Endothelial cell of umbilical vein (primary cell): ENCODE results near the gene SRP14. TPM values are rescaled to one million over a fixed set of nuclear protein-coding genes. Genes with fewer than 3 reads are reported as not detected.

ENCODE experiments used
- BruUV-seq: library from RNA; stranded (reverse); fragments of 400-500 nt; replicated peaks from 2 replicates; lab custom pipeline; 2021; lab: Mats Ljungman, UMichigan
- CTCF ChIA-PET: fragments of 300-600, 350-600 bp; sonication (Branson Sonifier 250); formaldehyde crosslinking; loops from one replicate; lab custom pipeline; 2021; ENCODE audit warnings: antibody characterized with exemption, inconsistent platforms; lab: Charles Lee
- POLR2A ChIA-PET: fragments of 300-600, 350-600 bp; sonication (Branson Sonifier 250); formaldehyde crosslinking; loops from one replicate; lab custom pipeline; 2021; ENCODE audit warnings: antibody characterized with exemption, inconsistent platforms; lab: Charles Lee
- DNase-seq: peaks from one replicate; pipeline ENCODE4 v3.0.0-alpha.2; 2011; ENCODE audit warnings: low read depth, low spot score
- FAIRE-seq: peaks from 2 replicates; lab custom pipeline; 2011; peaks lifted over from hg19 to GRCh38; lab: Jason Lieb, UNC
- H2AFZ ChIP-seq: 2 replicates; pipeline ENCODE4 v1.6.0; 2012; ENCODE audit warnings: low read depth, low read length, control low read depth, inconsistent platforms
- H3K27ac ChIP-seq: 2 replicates; pipeline ENCODE4 v1.5.1; 2011; ENCODE audit warnings: low read depth, mild to moderate bottlenecking, control low read depth, low read length, moderate library complexity; ENCODE audit not compliant: insufficient read depth
- H3K27me3 ChIP-seq, 2 experiments: 2 replicates each; pipeline versions ENCODE4 v1.6.0 to v1.6.1; 2011; ENCODE audit warnings: low read length in 2 of 2, mixed read lengths in 1 of 2; ENCODE audit not compliant: control insufficient read depth in 2 of 2, insufficient read depth in 2 of 2
- H3K36me3 ChIP-seq, 2 experiments: 2 replicates in 1 of 2; 3 replicates in 1 of 2; pipeline ENCODE4 v1.5.1; 2011; ENCODE audit warnings: low read length in 2 of 2, mild to moderate bottlenecking in 1 of 2, moderate library complexity in 1 of 2; ENCODE audit not compliant: control insufficient read depth in 2 of 2, insufficient read depth in 2 of 2; ENCODE audit errors: extremely low read depth in 1 of 2
- H3K4me1 ChIP-seq: 3 replicates; pipeline ENCODE4 v1.5.1; 2011; ENCODE audit warnings: mild to moderate bottlenecking, low read length; ENCODE audit not compliant: control insufficient read depth, insufficient read depth; ENCODE audit errors: extremely low read depth
- H3K4me2 ChIP-seq: 2 replicates; pipeline ENCODE4 v1.6.1; 2011; ENCODE audit warnings: low read length, control low read depth, mixed read lengths; ENCODE audit not compliant: insufficient read depth
- H3K4me3 ChIP-seq, 3 experiments: fragments of 200-600 bp in 1 of 3; sonication (generic), shearing (Covaris generic) in 1 of 3; replicated peaks in 1 of 3; 2 replicates each; pipeline ENCODE4 v1.5.1; 2011 to 2016; ENCODE audit warnings: control low read depth in 3 of 3, low read length in 3 of 3, mild to moderate bottlenecking in 2 of 3, inconsistent platforms in 1 of 3, low read depth in 1 of 3, moderate library complexity in 1 of 3; ENCODE audit not compliant: insufficient read depth in 1 of 3
- H3K79me2 ChIP-seq: 2 replicates; pipeline ENCODE4 v1.6.0; 2012; ENCODE audit warnings: low read length, inconsistent platforms; ENCODE audit not compliant: control insufficient read depth, insufficient read depth
- H3K9ac ChIP-seq: replicated peaks from 2 replicates; pipeline ENCODE3; 2011; ENCODE audit warnings: low read length, control low read depth; ENCODE audit not compliant: insufficient read depth; ENCODE audit errors: extremely low read depth
- H3K9me1 ChIP-seq: replicated peaks from 3 replicates; pipeline ENCODE4 v1.6.0; 2011; ENCODE audit warnings: mild to moderate bottlenecking, low read length; ENCODE audit not compliant: control insufficient read depth, insufficient read depth; ENCODE audit errors: extremely low read depth
- H3K9me3 ChIP-seq: replicated peaks from 2 replicates; pipeline ENCODE4 v1.5.1; 2012; ENCODE audit warnings: low read length, inconsistent platforms; ENCODE audit not compliant: control insufficient read depth, insufficient read depth
- H4K20me1 ChIP-seq: replicated peaks from 2 replicates; pipeline ENCODE3; 2011; ENCODE audit warnings: mild to moderate bottlenecking, low read length; ENCODE audit not compliant: control insufficient read depth, insufficient read depth; ENCODE audit errors: extremely low read depth
- EZH2 ChIP-seq: IDR thresholded peaks from 2 replicates; pipeline ENCODE4 v1.6.1; 2012; ENCODE audit warnings: borderline replicate concordance, low read depth, mild to moderate bottlenecking, moderate library complexity, low read length, inconsistent platforms; ENCODE audit not compliant: severe bottlenecking
- FOS ChIP-seq: IDR thresholded peaks from 2 replicates; pipeline ENCODE4 v1.6.1; 2011; ENCODE audit warnings: mild to moderate bottlenecking, low read length, moderate library complexity, borderline replicate concordance; ENCODE audit not compliant: insufficient read depth
- GATA2 ChIP-seq: IDR thresholded peaks from 2 replicates; pipeline ENCODE4 v1.7.0; 2011; ENCODE audit warnings: low read depth, mild to moderate bottlenecking, moderate library complexity, mixed read lengths, low read length; ENCODE audit not compliant: insufficient read length, insufficient read depth
- JUN ChIP-seq: IDR thresholded peaks from 2 replicates; pipeline ENCODE4 v1.6.1; 2011; ENCODE audit warnings: borderline replicate concordance, low read depth; ENCODE audit not compliant: insufficient read length, insufficient read depth
- MYC ChIP-seq: IDR thresholded peaks from one replicate; pipeline ENCODE4 v1.6.1; 2011; ENCODE audit warnings: mild to moderate bottlenecking, low read depth, low read length
- POLR2A ChIP-seq: IDR thresholded peaks from 2 replicates; pipeline ENCODE4 v1.6.1; 2012; ENCODE audit warnings: low read depth, mild to moderate bottlenecking, control low read depth, low read length
- POLR2AphosphoS5 ChIP-seq: IDR thresholded peaks from 2 replicates; pipeline ENCODE4 v1.6.1; 2012; ENCODE audit warnings: low read depth, mild to moderate bottlenecking, control low read depth, low read length, moderate library complexity; ENCODE audit not compliant: insufficient read depth
- dilution Hi-C: fragments of 300-500 bp; cut with MboI; formaldehyde crosslinking; loops from one replicate; pipeline ENCODE4 v1.15.0; 2019; ENCODE audit warnings: low sequenced_read_pairs; ENCODE audit not compliant: extremely low pct_ligation_motif_present
- intact Hi-C: fragments of 100-400 bp; cut with micrococcal nuclease; formaldehyde crosslinking; loops from one replicate; pipeline ENCODE4 v1.10.0; 2022
- polyA plus RNA-seq, 4 experiments: library from polyadenylated mRNA; depleted of rRNA in 3 of 4; stranded (reverse) in 3 of 4; unstranded in 1 of 4; fragments of >200 nt; gene quantifications; 2 replicates each; pipeline versions ENCODE4 v1.2.1 to v1.2.3, GENCODE V29; 2011 to 2012; ENCODE audit warnings: missing spikeins in 1 of 4
- total RNA-seq: library from RNA; stranded (reverse); gene quantifications from 2 replicates; pipeline ENCODE4 v1.2.3, GENCODE V29; 2021
- TF ChIP-seq, protein P1 (sequence below), 2 donors: IDR thresholded peaks; 1 replicate in 1 of 2; 2 replicates in 1 of 2; pipeline ENCODE4 v1.5.1; 2011; ENCODE audit warnings: low read length in 2 of 2, mild to moderate bottlenecking in 2 of 2, moderate library complexity in 2 of 2, control low read depth in 1 of 2, inconsistent platforms in 1 of 2, low read depth in 1 of 2; ENCODE audit not compliant: insufficient read depth in 1 of 2; ENCODE audit errors: extremely low read depth in 1 of 2
- TF ChIP-seq, protein P2 (sequence below): IDR thresholded peaks from 2 replicates; pipeline ENCODE4 v1.6.1; 2011; ENCODE audit not compliant: insufficient read depth, insufficient read length

The SRP14 gene
- total and polyA plus RNA-seq, 2 donors (not counting 3 experiments of a cell fraction or from before 2014, with no cell fraction given): 220 to 330 TPM

DNA sequence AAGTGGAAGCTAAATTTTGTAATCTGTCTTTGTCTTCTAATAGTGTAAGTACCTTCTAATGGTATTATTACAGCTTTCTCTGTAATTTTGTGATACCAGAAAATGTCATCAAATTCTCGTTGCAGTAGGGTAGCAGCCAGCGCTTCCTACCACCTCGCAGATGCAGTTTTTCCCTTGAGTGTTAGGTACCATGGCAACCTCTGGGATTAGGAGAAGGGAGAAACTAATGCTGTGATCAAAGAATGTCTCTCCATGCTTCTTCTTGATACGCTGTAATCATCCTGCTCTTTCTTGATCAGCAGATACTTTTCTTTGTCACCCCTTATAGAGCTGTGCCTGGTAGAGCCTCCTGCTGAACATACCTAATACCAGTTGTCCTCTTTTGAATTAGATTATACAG, 27.7 kb downstream of the SRP14 start:
- TF ChIP-seq, protein P1, sequence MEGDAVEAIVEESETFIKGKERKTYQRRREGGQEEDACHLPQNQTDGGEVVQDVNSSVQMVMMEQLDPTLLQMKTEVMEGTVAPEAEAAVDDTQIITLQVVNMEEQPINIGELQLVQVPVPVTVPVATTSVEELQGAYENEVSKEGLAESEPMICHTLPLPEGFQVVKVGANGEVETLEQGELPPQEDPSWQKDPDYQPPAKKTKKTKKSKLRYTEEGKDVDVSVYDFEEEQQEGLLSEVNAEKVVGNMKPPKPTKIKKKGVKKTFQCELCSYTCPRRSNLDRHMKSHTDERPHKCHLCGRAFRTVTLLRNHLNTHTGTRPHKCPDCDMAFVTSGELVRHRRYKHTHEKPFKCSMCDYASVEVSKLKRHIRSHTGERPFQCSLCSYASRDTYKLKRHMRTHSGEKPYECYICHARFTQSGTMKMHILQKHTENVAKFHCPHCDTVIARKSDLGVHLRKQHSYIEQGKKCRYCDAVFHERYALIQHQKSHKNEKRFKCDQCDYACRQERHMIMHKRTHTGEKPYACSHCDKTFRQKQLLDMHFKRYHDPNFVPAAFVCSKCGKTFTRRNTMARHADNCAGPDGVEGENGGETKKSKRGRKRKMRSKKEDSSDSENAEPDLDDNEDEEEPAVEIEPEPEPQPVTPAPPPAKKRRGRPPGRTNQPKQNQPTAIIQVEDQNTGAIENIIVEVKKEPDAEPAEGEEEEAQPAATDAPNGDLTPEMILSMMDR (IDR thresholded peaks at IDR 0.05; ENCODE audit: extremely low read depth in 1 of 2, insufficient read depth in 1 of 2, low read depth in 1 of 2, low read length in 2 of 2): no peak
- TF ChIP-seq JUN (no peak), FOS (no peak), POLR2A (no peak), EZH2 (no peak), MYC (no peak), GATA2 (no peak), POLR2AphosphoS5 (no peak)
- TF ChIP-seq, protein P2, sequence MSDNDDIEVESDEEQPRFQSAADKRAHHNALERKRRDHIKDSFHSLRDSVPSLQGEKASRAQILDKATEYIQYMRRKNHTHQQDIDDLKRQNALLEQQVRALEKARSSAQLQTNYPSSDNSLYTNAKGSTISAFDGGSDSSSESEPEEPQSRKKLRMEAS: no peak
- H3K9me1 ChIP-seq: no peaks in the 10 kb centered on the region
- no peak for FAIRE-seq
- CTCF ChIA-PET: interaction anchor here (0.6 to 1.4 kb wide), 5 partner anchors 9 to 621 kb away, joined by 3 to 5 read pairs (median 3); no protein-coding TSS in a partner anchor
- DNase-seq: no peak
- dilution Hi-C loops (no loop called here), intact Hi-C loops (no loop called here)
- H2AFZ ChIP-seq: no peak overlapping the region
- no peaks in the 10 kb centered on the region for H3K79me2 ChIP-seq
- H3K9ac ChIP-seq: no peak overlapping the region
- peaks cover 4% of the 10 kb centered on the region for H3K9me3 ChIP-seq
- H3K36me3 ChIP-seq: peaks cover 16 to 21% of the 10 kb centered on the region in 2 experiments
- H3K27me3 ChIP-seq: no peaks in the 10 kb centered on the region
- no TSS peak for BruUV-seq
- H3K4me1 ChIP-seq: no peaks in the 10 kb centered on the region
- no peaks in the 10 kb centered on the region for H4K20me1 ChIP-seq
- H3K4me3 ChIP-seq: no peak overlapping the region
- H3K4me2 ChIP-seq: no peak overlapping the region
- POLR2A ChIA-PET: no interaction called here
- no peak overlapping the region for H3K27ac ChIP-seq
